GM12878 (cell line): ENCODE data around the gene OGFR. TPM values are rescaled to one million over a fixed set of nuclear protein-coding genes. Genes with fewer than 3 reads are reported as not detected.

ENCODE experiments used
- ATAC-seq: fragments of 200-7000 bp; cut with Tn5 transposase; 3 replicates; pipeline ENCODE4 v1.9.1; 2020; ENCODE audit warnings: mild to moderate bottlenecking, moderate library complexity
- BruUV-seq: library from RNA; stranded (reverse); fragments of 400-500 nt; replicated peaks from 2 replicates; lab custom pipeline; 2021; lab: Mats Ljungman, UMichigan
- CTCF ChIA-PET: fragments of 300-600 bp; sonication (Branson Sonifier 250); formaldehyde crosslinking; extraction: SDS; loops from one replicate; lab custom pipeline; 2021; ENCODE audit warnings: inconsistent platforms; lab: Yijun Ruan, JAX
- POLR2A ChIA-PET: fragments of 350-600 bp; formaldehyde crosslinking; extraction: SDS; loops from one replicate; lab custom pipeline; 2021; ENCODE audit warnings: inconsistent platforms; lab: Charles Lee
- RAD21 ChIA-PET: fragments of 300-600 bp; sonication (Branson Sonifier 250); formaldehyde crosslinking; loops from one replicate; lab custom pipeline; 2023; ENCODE audit warnings: antibody characterized with exemption; ENCODE audit not compliant: unreplicated experiment; lab: Charles Lee
- SMC1A ChIA-PET: fragments of 300-600 bp; sonication (Branson Sonifier 250); formaldehyde crosslinking; loops from one replicate; lab custom pipeline; 2023; ENCODE audit not compliant: unreplicated experiment, uncharacterized antibody; lab: Charles Lee
- DNase-seq: peaks from one replicate; pipeline ENCODE4 v3.0.0-alpha.2; 2011; ENCODE audit warnings: low read depth, low spot score
- FAIRE-seq: peaks from 3 replicates; lab custom pipeline; 2011; peaks lifted over from hg19 to GRCh38; lab: Jason Lieb, UNC
- H2AFZ ChIP-seq: 2 replicates; pipeline ENCODE4 v1.6.0; 2011; ENCODE audit warnings: low read depth, low read length, control low read depth; ENCODE audit not compliant: control insufficient read depth
- H3K27ac ChIP-seq: 2 replicates; pipeline ENCODE4 v1.5.1; 2011; ENCODE audit warnings: control low read depth; ENCODE audit not compliant: control insufficient read depth, insufficient read depth
- H3K27me3 ChIP-seq, 2 experiments: replicated peaks in 1 of 2; 2 replicates each; pipeline versions ENCODE4 v1.6.0 to v1.6.1; 2011; ENCODE audit warnings: low read length in 1 of 2; ENCODE audit not compliant: control insufficient read depth in 2 of 2, insufficient read depth in 2 of 2
- H3K36me3 ChIP-seq, 2 experiments: 2 replicates each; pipeline ENCODE4 v1.5.1; 2011; ENCODE audit warnings: low read length in 1 of 2; ENCODE audit not compliant: control insufficient read depth in 2 of 2, insufficient read depth in 2 of 2
- H3K4me1 ChIP-seq: 2 replicates; pipeline ENCODE4 v1.6.1; 2011; ENCODE audit warnings: mild to moderate bottlenecking, low read length, moderate library complexity, mixed read lengths; ENCODE audit not compliant: control insufficient read depth, insufficient read depth
- H3K4me2 ChIP-seq: 2 replicates; pipeline ENCODE4 v1.6.0; 2011; ENCODE audit warnings: control low read depth; ENCODE audit not compliant: control insufficient read depth, insufficient read depth
- H3K4me3 ChIP-seq: fragments of 200-600 bp; sonication (generic); 2 replicates; pipeline ENCODE4 v1.5.1; 2016
- H3K79me2 ChIP-seq: 2 replicates; pipeline ENCODE4 v1.6.0; 2011; ENCODE audit warnings: low read length; ENCODE audit not compliant: control insufficient read depth, insufficient read depth
- H3K9ac ChIP-seq: 2 replicates; pipeline ENCODE4 v1.8.0; 2011; ENCODE audit warnings: low read length, control low read depth, mixed read lengths; ENCODE audit not compliant: control insufficient read depth, insufficient read depth
- H3K9me3 ChIP-seq: replicated peaks from 3 replicates; pipeline ENCODE4 v1.5.1; 2011; ENCODE audit warnings: mild to moderate bottlenecking, low read length; ENCODE audit not compliant: control insufficient read depth, insufficient read depth
- H4K20me1 ChIP-seq: 2 replicates; pipeline ENCODE4 v1.6.0; 2011; ENCODE audit not compliant: control insufficient read depth, insufficient read depth
- ATF3 ChIP-seq: IDR thresholded peaks from 2 replicates; pipeline ENCODE4 v1.6.1; 2011; ENCODE audit warnings: low read depth, mild to moderate bottlenecking, low read length, moderate library complexity, borderline replicate concordance; ENCODE audit errors: extremely low read depth
- BCL11A ChIP-seq: IDR thresholded peaks from 2 replicates; pipeline ENCODE4 v1.6.1; 2011; ENCODE audit warnings: low read depth, low read length
- CHD2 ChIP-seq: IDR thresholded peaks from 2 replicates; pipeline ENCODE4 v1.6.1; 2011; ENCODE audit warnings: low read depth, low read length, improper control_type of control experiment, borderline replicate concordance
- POLR2AphosphoS5 ChIP-seq: IDR thresholded peaks from 2 replicates; pipeline ENCODE4 v1.6.1; 2011; ENCODE audit warnings: mild to moderate bottlenecking, low read length, inconsistent platforms
- ZBTB40 ChIP-seq: fragments of 450-650 bp; IDR thresholded peaks from 2 replicates; pipeline ENCODE4 v1.6.1; 2016; ENCODE audit warnings: mild to moderate bottlenecking, moderate library complexity, borderline replicate concordance
- ZNF217 ChIP-seq: fragments of 450-650 bp; IDR thresholded peaks from 2 replicates; pipeline ENCODE4 v1.6.1; 2017; ENCODE audit warnings: antibody characterized with exemption, mild to moderate bottlenecking
- WGBS: methylation state at CpG from one replicate; pipeline ENCODE4 v1.1.6; 2016; ENCODE audit warnings: low lambda C conversion rate; ENCODE audit not compliant: insufficient replicate concordance, insufficient coverage; ENCODE audit errors: missing lambda C conversion rate; 5-methylcytosine and 5-hydroxymethylcytosine counted together
- in situ Hi-C: fragments of 300-500 bp; cut with MboI; formaldehyde crosslinking; loops from 9 replicates; pipeline ENCODE4 v1.14.3; 2018; ENCODE audit warnings: mixed read lengths
- intact Hi-C: fragments of 100-400 bp; cut with micrococcal nuclease; formaldehyde crosslinking; loops from one replicate; pipeline ENCODE4 v1.14.2; 2022; ENCODE audit not compliant: unreplicated experiment
- polyA plus RNA-seq, 11 experiments: library from polyadenylated mRNA; depleted of rRNA in 4 of 11; unstranded in 6 of 11; stranded (reverse) in 5 of 11; fragments of >200 nt; fragmentation: Nextera tagmentation in 4 of 11; fragmentation: Illumina TruSeq in 1 of 11; extraction: Ambion mirVana in 4 of 11; extraction: Trizol in 1 of 11; gene quantifications; 1 replicate in 1 of 11; 2 replicates in 10 of 11; pipeline versions ENCODE4 v1.2.1 to v1.2.3, GENCODE V29; 2011 to 2016; ENCODE audit warnings: inconsistent platforms in 2 of 11, missing spikeins in 2 of 11, low read depth in 1 of 11
- total RNA-seq, 4 experiments: library from RNA; depleted of rRNA in 3 of 4; stranded (reverse); fragments of >200 nt in 3 of 4; fragmentation: Illumina TruSeq in 1 of 4; extraction: Trizol in 1 of 4; gene quantifications; 2 replicates each; pipeline versions ENCODE4 v1.2.1 to v1.2.3, GENCODE V29; 2013 to 2021

The OGFR gene
- total and polyA plus RNA-seq, 10 of the 15 experiments (the other 5 are each of a cell fraction or from before 2014, with no cell fraction given) = 0.72 to 62.1 (median 27.3) TPM

- in situ Hi-C loops (no loop called here), intact Hi-C loops (no loop called here)
- Histone ChIP-seq H2AFZ (no peak overlapping the region), H3K4me3 (no peak overlapping the region), H3K9ac (no peak overlapping the region)
- POLR2A ChIA-PET = no interaction called here
- 97% methylated on average over 21 of the region's 22 CpGs for WGBS
- TF ChIP-seq ZNF217 = no peak
- TF ChIP-seq BCL11A = no peak
- no peak for TF ChIP-seq CHD2
- no peak for TF ChIP-seq ATF3
- no peak for TF ChIP-seq POLR2AphosphoS5
- no peak for TF ChIP-seq ZBTB40
- TF ChIP-seq, all 136 proteins: peak for 0
- no peak for DNase-seq
- H3K36me3 ChIP-seq = peaks cover 0 to 3% of the 10 kb centered on the region in 2 experiments; a peak in 1 of 4 replicates
- no peak overlapping the region for H3K27ac ChIP-seq
- no peaks in the 10 kb centered on the region for H3K4me1 ChIP-seq
- H4K20me1 ChIP-seq = no peaks in the 10 kb centered on the region; the same call in 1 of the 2 replicates
- no TSS peak for BruUV-seq
- H3K9me3 ChIP-seq = no peaks in the 10 kb centered on the region
- ChIA-PET SMC1A (no interaction called here), RAD21 (no interaction called here), CTCF (no interaction called here)
- no peaks in the 10 kb centered on the region for H3K79me2 ChIP-seq
- ATAC-seq = no peak
- no peak overlapping the region for H3K4me2 ChIP-seq
- no peaks in the 10 kb centered on the region for H3K27me3 ChIP-seq
- no peak for FAIRE-seq
Observed at GRCh38 chr20:62850333-62850974, 45.8 kb downstream of the OGFR start.
